GM18508 (cell line): ENCODE results near the gene SIX3.

Source experiments
- ATAC-seq: cut with Tn5 transposase; IDR thresholded peaks from one replicate; pipeline ENCODE4 v1.9.1; 2021; ENCODE audit warnings: moderate number of reproducible peaks; ENCODE audit not compliant: insufficient read depth, unreplicated experiment

SIX3 gene

DNA sequence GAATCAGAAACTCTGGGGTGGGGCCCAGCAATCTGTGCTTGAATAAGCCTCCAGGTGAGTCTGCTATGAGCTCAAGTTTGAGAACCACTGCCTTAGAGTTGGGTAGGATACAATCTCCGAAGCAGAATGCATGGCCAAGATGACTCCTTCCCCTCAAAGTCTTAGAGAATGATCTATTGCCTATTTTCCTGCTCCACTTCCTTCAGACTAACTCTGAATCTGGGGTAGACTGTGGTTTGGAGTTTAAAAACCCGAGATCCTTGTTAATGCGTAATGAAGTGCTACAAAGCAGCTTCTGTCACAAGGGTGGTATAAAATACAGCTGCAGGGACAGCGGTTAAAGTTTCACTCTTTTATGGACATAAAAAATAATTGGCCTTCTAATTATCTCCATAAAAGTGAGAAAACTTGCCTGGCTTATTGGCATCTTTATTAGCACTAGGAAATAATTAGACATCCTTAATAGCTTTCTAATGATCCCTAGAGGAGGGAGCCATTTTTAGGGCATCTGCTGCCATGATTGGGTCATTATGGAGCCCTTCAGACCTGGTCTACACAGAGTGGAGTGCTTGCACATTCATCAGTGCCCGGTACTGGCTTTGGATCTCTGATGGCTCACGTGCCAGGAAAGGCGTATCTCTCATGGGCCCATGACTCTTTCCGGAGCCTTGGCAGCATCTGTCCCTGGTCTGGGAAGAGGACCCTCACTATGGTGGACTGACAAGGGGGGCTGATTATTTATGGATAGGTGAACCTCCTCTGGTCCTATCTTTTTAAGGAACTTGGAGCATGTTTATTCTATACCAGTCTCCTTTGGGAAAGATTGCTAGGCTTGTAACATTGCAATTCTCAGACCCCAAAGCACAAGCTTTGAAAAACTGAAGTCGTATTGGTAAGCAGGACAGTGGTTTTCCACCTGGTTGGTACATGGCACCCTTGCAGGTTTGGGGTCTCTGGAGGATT is 39.5 kb downstream of the SIX3 start:
- ATAC-seq, result no peak

DNA sequence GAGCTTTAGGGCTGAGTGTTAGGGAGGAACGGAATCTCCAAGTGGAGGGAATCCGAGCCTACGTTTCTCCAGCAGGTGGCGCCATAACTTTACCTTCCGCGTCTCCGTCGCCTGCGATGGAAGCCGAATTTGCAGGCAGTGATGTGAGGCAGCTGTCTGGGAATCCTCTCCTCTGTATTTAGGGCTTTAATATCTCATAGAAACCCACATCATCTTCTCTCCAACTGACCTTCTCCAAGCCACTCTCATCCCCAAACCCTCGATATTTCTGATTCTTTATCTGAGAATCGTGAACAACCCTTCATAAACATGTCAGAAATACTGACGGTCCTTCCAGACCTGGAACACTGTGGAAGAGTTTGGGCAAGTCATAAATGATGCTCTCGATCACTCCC is 40.2 kb downstream of the SIX3 start:
- no peak for ATAC-seq

DNA sequence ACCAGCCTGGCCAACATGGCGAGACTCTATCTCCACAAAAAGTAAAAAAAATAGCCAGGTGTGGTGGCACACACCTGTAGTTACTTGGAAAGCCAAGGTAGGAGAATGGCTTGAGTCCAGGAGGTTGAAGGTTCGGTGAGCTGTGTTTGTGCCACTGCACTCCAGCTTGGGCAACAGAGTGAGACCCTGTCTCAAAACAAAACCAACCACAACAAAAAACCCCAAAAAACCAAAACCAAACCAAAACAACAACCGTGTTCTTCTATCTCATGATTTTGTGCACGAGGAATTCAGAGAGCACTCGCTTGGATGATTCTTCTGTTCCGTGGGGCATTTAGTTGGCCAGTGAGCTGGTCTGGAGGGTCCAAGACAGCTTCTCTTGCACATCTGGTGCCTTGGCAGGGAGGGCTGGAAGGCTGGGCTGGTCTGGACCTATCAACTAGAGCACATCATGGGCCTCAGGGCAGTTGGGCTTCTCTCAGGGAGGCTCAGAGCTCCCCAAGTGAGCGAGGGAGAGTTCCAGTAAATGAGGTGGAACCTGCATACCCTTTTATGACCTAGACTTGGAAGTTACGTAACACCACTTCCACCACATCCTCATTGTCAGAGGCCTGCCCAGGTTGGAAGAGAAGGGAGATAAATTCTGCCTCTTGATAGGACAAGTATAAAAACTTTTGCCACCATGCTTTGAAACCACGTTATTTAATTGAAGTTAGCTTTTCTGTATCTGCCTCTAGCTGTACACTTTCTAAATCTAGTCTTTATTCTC is 42.5 kb downstream of the SIX3 start:
- no peak for ATAC-seq

DNA sequence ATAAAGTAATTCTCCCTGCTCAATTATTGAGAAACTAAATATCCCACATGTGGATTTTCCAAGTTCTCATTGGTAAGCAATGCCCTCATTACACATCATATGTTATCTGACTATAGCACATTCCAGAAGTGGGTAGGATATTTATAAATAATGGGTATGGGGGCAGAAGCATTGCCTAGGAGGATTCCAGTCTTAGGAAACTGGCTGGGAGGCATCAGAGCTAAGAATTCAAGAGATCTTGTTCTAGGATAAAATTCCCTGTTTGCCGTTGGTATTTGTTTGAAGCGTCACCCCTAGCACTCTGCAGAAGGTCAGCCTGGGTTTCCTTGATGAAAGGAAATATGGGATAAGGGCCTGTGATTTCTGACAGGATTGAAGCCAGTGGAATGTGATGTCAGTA is 47.7 kb downstream of the SIX3 start:
- no peak for ATAC-seq

DNA sequence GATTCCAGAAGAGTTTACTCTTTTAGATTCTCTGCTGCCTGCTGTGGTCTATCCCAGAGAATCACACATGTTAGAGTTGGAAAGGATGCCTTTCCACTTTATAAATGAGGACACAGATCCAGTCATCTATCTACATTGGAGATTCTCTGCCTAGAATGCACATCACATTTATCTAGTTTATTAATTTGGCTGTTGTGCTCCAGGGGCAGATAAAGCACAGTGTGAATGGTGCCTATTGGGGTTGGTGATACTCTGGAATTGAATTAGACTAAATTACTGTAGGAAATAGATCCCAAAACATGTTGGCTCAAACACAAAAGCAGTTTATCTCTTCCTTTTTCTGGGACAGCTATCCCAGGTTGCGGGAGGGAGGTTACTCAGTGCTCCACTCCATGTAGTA is 52.9 kb downstream of the SIX3 start:
- ATAC-seq, result no peak
